Lower leg skin (tissue), 3 donors: Measurements from ENCODE around the gene ZNF878.

ENCODE experiments used
- CTCF ChIP-seq, 3 donors: fragments of 450-650 bp; IDR thresholded peaks; one replicate each; pipeline ENCODE4 v1.5.1; 2016; ENCODE audit warnings: antibody characterized with exemption in 3 of 3, mild to moderate bottlenecking in 3 of 3, moderate library complexity in 2 of 3
- POLR2A ChIP-seq, 2 donors: fragments of 450-650 bp; IDR thresholded peaks; one replicate each; pipeline ENCODE4 v1.6.1; 2016 to 2017; ENCODE audit warnings: antibody characterized with exemption in 2 of 2, mild to moderate bottlenecking in 1 of 2, moderate library complexity in 1 of 2

GRCh38 chr19:12092956-12093355 is 40.2 kb upstream of the ZNF878 start:
- TF ChIP-seq CTCF (IDR thresholded peaks at IDR 0.05), result no peak
- no peak for TF ChIP-seq POLR2A (IDR thresholded peaks at IDR 0.05)
